ENCODE data around the gene ZPBP2. TPM values are rescaled to one million over a fixed set of nuclear protein-coding genes. Genes with fewer than 3 reads are reported as not detected.

ZPBP2 gene
- total and polyA plus RNA-seq, 9 of the 15 experiments (the other 6 are each of a cell fraction or from before 2014, with no cell fraction given): not detected

DNA sequence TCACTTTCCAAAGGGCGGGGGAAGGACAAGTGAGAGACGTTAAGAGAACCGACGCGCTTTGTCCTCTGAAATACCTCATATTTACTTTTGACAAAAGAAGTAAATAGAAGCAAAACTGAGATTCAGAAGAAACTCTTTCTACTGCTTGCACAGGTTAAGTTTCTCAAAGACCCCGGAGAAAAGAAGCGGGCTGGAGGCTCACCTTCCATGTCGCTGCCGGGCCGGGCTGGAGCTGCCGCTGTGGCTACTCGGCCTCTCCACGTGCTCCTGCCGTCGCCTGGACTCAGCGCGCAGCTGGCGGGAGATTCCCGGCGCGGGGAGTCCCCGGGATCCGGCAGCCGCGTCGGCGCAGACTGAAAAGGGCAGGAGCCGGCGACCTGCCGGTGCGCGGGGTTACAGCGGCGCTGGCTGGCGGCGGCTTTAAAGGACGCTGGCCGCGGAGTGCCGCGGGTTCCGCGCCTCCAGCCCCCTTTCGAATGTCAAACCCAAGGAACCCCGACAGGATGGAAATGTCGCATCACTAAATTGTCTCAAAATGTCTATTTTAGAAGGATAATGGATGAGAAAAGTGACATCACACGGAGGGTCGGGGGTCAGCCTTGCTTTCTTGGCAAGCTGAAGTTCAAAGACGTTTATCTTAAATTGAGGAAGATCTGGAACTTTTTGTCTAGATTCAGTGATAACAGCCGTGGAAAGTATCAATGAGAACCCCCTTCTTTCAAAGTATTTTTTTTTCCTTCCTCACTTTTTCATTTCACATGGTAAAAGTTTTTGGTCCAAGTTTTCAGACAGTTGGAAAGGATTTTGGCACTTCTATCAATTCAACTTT, 3.9 kb upstream of the ZPBP2 start, which contains the start of gene IKZF3 (continued):
- TF ChIP-seq, protein P1, sequence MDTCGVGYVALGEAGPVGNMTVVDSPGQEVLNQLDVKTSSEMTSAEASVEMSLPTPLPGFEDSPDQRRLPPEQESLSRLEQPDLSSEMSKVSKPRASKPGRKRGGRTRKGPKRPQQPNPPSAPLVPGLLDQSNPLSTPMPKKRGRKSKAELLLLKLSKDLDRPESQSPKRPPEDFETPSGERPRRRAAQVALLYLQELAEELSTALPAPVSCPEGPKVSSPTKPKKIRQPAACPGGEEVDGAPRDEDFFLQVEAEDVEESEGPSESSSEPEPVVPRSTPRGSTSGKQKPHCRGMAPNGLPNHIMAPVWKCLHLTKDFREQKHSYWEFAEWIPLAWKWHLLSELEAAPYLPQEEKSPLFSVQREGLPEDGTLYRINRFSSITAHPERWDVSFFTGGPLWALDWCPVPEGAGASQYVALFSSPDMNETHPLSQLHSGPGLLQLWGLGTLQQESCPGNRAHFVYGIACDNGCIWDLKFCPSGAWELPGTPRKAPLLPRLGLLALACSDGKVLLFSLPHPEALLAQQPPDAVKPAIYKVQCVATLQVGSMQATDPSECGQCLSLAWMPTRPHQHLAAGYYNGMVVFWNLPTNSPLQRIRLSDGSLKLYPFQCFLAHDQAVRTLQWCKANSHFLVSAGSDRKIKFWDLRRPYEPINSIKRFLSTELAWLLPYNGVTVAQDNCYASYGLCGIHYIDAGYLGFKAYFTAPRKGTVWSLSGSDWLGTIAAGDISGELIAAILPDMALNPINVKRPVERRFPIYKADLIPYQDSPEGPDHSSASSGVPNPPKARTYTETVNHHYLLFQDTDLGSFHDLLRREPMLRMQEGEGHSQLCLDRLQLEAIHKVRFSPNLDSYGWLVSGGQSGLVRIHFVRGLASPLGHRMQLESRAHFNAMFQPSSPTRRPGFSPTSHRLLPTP (IDR thresholded peaks at IDR 0.05; ENCODE audit: borderline replicate concordance, extremely low read depth, insufficient read length): no peak
- TF ChIP-seq FOXA1 (IDR thresholded peaks at IDR 0.05; ENCODE audit: borderline replicate concordance) (no peak), FUS (optimal IDR thresholded peaks at IDR 0.05; ENCODE audit: low read depth, low read length) (no peak), SMAD2 (IDR thresholded peaks at IDR 0.05; ENCODE audit: low read depth, low read length) (no peak), NCOR1 (IDR thresholded peaks at IDR 0.05) (no peak), ZNF184 (CRISPR knock-in tag; IDR thresholded peaks at IDR 0.05) (no peak), PCBP1 (IDR thresholded peaks at IDR 0.05; ENCODE audit: low read depth, low read length, poor library complexity, severe bottlenecking) (no peak), SAFB (IDR thresholded peaks at IDR 0.05; ENCODE audit: borderline replicate concordance, low read depth, low read length) (no peak), HDAC3 (IDR thresholded peaks at IDR 0.05; ENCODE audit: borderline replicate concordance, partially characterized antibody) (no peak), BRD9 (IDR thresholded peaks at IDR 0.05; ENCODE audit: low read depth, partially characterized antibody) (no peak), ZC3H4 (CRISPR knock-in tag; IDR thresholded peaks at IDR 0.05; ENCODE audit: borderline replicate concordance) (no peak)
- TF ChIP-seq, protein P2, sequence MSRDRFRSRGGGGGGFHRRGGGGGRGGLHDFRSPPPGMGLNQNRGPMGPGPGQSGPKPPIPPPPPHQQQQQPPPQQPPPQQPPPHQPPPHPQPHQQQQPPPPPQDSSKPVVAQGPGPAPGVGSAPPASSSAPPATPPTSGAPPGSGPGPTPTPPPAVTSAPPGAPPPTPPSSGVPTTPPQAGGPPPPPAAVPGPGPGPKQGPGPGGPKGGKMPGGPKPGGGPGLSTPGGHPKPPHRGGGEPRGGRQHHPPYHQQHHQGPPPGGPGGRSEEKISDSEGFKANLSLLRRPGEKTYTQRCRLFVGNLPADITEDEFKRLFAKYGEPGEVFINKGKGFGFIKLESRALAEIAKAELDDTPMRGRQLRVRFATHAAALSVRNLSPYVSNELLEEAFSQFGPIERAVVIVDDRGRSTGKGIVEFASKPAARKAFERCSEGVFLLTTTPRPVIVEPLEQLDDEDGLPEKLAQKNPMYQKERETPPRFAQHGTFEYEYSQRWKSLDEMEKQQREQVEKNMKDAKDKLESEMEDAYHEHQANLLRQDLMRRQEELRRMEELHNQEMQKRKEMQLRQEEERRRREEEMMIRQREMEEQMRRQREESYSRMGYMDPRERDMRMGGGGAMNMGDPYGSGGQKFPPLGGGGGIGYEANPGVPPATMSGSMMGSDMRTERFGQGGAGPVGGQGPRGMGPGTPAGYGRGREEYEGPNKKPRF (IDR thresholded peaks at IDR 0.05; ENCODE audit: low read depth, low read length): no peak
- TF ChIP-seq, protein P3, sequence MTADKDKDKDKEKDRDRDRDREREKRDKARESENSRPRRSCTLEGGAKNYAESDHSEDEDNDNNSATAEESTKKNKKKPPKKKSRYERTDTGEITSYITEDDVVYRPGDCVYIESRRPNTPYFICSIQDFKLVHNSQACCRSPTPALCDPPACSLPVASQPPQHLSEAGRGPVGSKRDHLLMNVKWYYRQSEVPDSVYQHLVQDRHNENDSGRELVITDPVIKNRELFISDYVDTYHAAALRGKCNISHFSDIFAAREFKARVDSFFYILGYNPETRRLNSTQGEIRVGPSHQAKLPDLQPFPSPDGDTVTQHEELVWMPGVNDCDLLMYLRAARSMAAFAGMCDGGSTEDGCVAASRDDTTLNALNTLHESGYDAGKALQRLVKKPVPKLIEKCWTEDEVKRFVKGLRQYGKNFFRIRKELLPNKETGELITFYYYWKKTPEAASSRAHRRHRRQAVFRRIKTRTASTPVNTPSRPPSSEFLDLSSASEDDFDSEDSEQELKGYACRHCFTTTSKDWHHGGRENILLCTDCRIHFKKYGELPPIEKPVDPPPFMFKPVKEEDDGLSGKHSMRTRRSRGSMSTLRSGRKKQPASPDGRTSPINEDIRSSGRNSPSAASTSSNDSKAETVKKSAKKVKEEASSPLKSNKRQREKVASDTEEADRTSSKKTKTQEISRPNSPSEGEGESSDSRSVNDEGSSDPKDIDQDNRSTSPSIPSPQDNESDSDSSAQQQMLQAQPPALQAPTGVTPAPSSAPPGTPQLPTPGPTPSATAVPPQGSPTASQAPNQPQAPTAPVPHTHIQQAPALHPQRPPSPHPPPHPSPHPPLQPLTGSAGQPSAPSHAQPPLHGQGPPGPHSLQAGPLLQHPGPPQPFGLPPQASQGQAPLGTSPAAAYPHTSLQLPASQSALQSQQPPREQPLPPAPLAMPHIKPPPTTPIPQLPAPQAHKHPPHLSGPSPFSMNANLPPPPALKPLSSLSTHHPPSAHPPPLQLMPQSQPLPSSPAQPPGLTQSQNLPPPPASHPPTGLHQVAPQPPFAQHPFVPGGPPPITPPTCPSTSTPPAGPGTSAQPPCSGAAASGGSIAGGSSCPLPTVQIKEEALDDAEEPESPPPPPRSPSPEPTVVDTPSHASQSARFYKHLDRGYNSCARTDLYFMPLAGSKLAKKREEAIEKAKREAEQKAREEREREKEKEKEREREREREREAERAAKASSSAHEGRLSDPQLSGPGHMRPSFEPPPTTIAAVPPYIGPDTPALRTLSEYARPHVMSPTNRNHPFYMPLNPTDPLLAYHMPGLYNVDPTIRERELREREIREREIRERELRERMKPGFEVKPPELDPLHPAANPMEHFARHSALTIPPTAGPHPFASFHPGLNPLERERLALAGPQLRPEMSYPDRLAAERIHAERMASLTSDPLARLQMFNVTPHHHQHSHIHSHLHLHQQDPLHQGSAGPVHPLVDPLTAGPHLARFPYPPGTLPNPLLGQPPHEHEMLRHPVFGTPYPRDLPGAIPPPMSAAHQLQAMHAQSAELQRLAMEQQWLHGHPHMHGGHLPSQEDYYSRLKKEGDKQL (CRISPR knock-in tag; IDR thresholded peaks at IDR 0.05; ENCODE audit: borderline replicate concordance): no peak
- TF ChIP-seq, protein P4, sequence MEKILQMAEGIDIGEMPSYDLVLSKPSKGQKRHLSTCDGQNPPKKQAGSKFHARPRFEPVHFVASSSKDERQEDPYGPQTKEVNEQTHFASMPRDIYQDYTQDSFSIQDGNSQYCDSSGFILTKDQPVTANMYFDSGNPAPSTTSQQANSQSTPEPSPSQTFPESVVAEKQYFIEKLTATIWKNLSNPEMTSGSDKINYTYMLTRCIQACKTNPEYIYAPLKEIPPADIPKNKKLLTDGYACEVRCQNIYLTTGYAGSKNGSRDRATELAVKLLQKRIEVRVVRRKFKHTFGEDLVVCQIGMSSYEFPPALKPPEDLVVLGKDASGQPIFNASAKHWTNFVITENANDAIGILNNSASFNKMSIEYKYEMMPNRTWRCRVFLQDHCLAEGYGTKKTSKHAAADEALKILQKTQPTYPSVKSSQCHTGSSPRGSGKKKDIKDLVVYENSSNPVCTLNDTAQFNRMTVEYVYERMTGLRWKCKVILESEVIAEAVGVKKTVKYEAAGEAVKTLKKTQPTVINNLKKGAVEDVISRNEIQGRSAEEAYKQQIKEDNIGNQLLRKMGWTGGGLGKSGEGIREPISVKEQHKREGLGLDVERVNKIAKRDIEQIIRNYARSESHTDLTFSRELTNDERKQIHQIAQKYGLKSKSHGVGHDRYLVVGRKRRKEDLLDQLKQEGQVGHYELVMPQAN (IDR thresholded peaks at IDR 0.05; ENCODE audit: borderline replicate concordance): peak; percentile 59; the same call in 1 of the 2 replicates

All from K562 (cell line).